ENCODE results near the gene GSTO2.

- TF ChIP-seq CTCF (conservative IDR thresholded peaks at IDR 0.05; ENCODE audit: low read length) = no peak
- TF ChIP-seq EZH2phosphoT487 (IDR thresholded peaks at IDR 0.05; ENCODE audit: borderline replicate concordance, low read depth, low read length) = no peak
Observed at GRCh38 chr10:104304927-104305326, 35.9 kb downstream of the GSTO2 start.
